CD1c-positive myeloid dendritic cell (primary cell): ENCODE results near the gene TMEM132C.

ENCODE experiments used
- DNase-seq: peaks from one replicate; pipeline ENCODE4 v3.0.0-alpha.2; 2016; ENCODE audit errors: extremely low spot score

The TMEM132C gene

DNA sequence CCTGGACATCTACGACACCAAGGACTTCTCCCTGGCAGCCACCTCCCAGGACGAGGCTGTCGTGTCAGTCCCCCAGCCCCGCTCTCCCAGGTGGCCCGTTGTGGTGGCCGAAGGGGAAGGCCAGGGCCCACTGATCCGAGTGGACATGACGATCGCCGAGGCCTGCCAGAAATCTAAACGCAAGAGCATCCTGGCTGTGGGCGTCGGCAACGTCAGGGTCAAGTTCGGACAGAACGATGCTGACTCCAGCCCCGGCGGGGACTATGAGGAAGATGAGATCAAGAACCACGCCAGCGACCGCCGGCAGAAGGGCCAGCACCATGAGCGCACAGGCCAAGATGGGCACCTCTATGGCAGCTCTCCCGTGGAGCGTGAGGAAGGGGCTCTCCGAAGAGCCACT is 438.2 kb downstream of the TMEM132C start:
- no peak for DNase-seq

- no peak for DNase-seq
These were observed 440.5 kb downstream of the TMEM132C start for GRCh38 chr12:128707488-128707887.

DNA sequence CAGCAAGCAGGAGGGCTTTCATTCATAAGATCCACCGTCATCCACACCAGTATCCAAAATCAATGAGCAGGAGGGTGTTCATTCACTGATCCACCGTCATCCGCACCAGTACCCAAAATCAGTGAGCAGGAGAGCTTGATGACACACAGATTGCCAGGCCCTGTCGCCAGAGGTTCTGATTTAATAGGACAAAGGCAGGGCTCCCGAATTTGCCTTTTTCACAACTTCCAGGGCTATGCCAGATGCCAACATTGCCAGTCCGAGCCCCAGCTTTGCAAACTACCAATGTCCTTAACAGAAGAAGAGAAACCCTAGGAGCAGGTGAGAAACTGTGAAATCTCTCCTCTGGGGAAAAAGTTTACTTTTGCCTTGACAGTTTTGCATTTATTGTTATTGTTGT is 441.8 kb downstream of the TMEM132C start:
- no peak for DNase-seq

DNA sequence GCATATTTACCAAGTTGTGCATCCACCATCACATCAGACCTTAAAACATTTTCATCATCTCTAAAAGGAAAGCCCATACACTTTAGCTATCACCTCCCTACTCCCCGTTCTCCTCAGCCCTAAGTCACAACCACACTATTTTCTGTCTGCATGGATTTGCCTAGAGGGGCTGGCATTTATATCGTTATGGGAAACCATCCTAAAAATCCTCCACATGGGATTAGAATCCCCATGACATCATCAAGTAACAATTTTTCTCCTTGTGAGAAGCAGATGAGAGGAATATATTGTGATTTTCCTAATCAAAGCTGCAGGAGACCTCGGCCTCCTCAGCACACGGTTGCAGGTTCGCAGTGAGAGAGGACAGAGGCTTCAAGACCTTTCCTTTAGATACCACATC is 442.7 kb downstream of the TMEM132C start:
- no peak for DNase-seq

DNA sequence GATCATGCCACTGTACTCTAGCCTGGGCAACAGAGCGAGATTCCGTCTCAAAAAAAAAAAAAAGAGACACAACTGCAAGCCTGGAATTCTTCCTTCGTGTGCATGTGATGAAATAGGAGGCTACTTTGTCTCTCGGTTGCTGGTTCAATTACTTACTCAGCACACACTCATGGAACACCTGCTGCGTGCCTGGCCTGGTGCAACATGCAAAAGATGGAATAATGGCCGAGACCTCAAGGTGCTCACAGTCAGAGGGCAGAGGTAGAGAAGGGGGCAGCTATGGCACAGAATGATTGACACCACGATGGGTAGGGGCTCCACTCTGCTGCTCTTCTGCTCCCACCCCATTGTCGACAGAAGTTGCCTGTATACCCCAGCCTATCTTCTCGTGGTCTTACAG is 444.5 kb downstream of the TMEM132C start:
- no peak for DNase-seq

DNA sequence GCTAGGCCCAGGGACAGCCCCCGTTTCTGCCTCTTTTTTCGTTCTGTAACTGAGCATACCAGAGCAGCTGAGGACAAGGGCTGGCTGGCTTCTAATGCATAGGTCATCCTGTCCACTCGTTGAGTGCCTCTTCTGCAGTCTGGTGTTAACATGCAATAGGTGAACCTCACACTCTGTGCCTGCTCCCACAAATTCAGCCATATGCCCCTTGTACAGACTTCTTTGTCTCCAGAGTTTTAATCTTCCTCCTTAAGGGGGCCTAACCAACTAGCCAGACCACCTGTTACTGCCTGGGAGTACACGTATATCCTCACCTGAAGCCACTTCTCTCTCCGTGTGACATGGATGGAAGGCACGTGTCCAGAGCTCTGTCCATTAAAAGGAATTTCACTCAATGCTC is 445.7 kb downstream of the TMEM132C start:
- DNase-seq = no peak

DNA sequence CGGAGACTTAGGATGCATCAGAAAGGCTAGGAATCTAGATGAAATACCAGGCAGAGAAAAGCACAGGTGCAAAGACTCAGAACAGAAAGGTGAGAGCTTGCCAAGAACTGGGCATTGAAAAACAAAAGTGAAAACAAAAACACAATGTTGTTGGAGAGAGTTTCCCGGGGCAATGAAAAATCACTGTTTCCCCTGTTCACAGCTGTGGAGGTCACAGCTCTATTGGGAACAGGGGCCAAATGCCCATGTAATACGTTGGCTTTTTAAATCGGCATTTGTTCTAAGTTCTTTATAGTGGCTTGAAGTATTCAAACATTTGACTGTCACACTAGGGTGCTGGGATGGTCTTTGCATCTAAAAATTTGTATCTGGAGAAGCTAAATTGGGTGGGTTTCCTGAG is 448.5 kb downstream of the TMEM132C start:
- no peak for DNase-seq

GRCh38 chr12:128724468-128725046 is 457.6 kb downstream of the TMEM132C start:
- DNase-seq = no peak

- DNase-seq = no peak
These were observed 459.9 kb downstream of the TMEM132C start for GRCh38 chr12:128726886-128727285.

GRCh38 chr12:128727461-128727860 is 460.5 kb downstream of the TMEM132C start:
- DNase-seq = no peak

GRCh38 chr12:128727999-128728398 is 461.0 kb downstream of the TMEM132C start:
- DNase-seq = no peak

GRCh38 chr12:128729628-128730121 is 462.7 kb downstream of the TMEM132C start:
- no peak for DNase-seq

GRCh38 chr12:128734371-128734770 is 467.4 kb downstream of the TMEM132C start:
- DNase-seq = no peak

- DNase-seq = no peak
These were observed 470.5 kb downstream of the TMEM132C start for GRCh38 chr12:128737292-128737966.

- DNase-seq = no peak
These were observed 476.9 kb downstream of the TMEM132C start for GRCh38 chr12:128743916-128744315.

GRCh38 chr12:128745772-128746689 is 479.1 kb downstream of the TMEM132C start:
- no peak for DNase-seq

- DNase-seq = no peak
These were observed 480.5 kb downstream of the TMEM132C start for GRCh38 chr12:128747441-128747840.

DNA sequence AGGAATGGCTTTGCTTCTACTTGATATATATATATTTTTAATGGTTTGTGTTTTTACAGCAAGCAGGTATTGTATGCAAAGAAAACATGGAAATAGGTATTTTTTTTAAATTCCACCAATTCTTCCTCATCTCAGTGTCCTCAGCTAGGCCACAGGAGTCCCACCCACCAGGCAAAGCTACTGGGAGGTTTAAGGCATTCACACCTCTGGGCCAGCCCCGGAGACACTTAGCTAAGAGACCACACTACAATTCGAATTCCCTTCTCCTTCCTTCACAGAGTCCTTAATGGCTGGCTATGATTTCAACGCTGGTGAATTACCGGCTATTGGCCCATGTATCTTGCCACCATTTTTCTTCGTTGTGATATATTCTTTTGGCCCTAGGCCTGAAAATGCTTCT is 485.4 kb downstream of the TMEM132C start:
- DNase-seq = no peak

DNA sequence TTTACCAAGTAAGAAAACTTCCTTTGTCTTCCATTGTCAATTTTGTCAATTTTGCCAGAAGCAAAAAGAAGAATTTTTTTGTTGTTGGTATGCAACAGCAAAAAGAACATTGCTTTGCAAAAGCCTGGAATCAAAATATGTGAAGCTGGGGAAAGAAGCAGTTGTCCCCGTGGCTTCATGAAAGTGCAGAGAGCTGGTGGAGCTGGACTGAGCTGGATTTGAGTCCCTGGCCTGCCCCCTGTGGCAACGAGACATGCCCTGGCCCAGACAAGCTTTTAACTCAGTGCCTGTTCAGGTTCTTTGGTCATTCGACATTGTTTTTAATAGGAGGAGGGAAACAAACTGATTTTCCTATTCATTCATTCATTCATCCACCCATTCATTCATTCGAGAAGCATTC is 486.5 kb downstream of the TMEM132C start:
- DNase-seq = no peak

- no peak for DNase-seq
These were observed 487.3 kb downstream of the TMEM132C start for GRCh38 chr12:128754275-128754674.

GRCh38 chr12:128755566-128755965 is 488.6 kb downstream of the TMEM132C start:
- DNase-seq = no peak
